GM19395 (cell line): Measurements from ENCODE around the gene APP.

Experiments used
- ATAC-seq: cut with Tn5 transposase; IDR thresholded peaks from one replicate; pipeline ENCODE4 v1.9.1; 2021; ENCODE audit warnings: mild to moderate bottlenecking, moderate library complexity; ENCODE audit not compliant: unreplicated experiment

The APP gene

GRCh38 chr21:26130249-26130881, 40.2 kb downstream of the APP start:
- ATAC-seq, result no peak

GRCh38 chr21:26127918-26128317, 42.7 kb downstream of the APP start:
- ATAC-seq, result no peak

GRCh38 chr21:26127073-26127814, 43.3 kb downstream of the APP start:
- ATAC-seq, result no peak

GRCh38 chr21:26126168-26126553, 44.4 kb downstream of the APP start:
- no peak for ATAC-seq

GRCh38 chr21:26125433-26126167, 45.0 kb downstream of the APP start:
- no peak for ATAC-seq

- no peak for ATAC-seq
Observed at GRCh38 chr21:26124896-26125295, 45.7 kb downstream of the APP start.

GRCh38 chr21:26124421-26124833, 46.1 kb downstream of the APP start:
- ATAC-seq, result no peak

- ATAC-seq, result no peak
Observed at GRCh38 chr21:26123012-26123411, 47.6 kb downstream of the APP start.

- ATAC-seq, result no peak
Observed at GRCh38 chr21:26120828-26121227, 49.7 kb downstream of the APP start.

- ATAC-seq, result no peak
Observed at GRCh38 chr21:26119906-26120305, 50.7 kb downstream of the APP start.

GRCh38 chr21:26118938-26119540, 51.5 kb downstream of the APP start:
- ATAC-seq, result no peak

GRCh38 chr21:26117972-26118367, 52.6 kb downstream of the APP start:
- ATAC-seq, result no peak

GRCh38 chr21:26117324-26117971, 53.1 kb downstream of the APP start:
- ATAC-seq, result no peak

GRCh38 chr21:26116456-26117011, 54.0 kb downstream of the APP start:
- ATAC-seq, result no peak

GRCh38 chr21:26115899-26116298, 54.7 kb downstream of the APP start:
- no peak for ATAC-seq

- no peak for ATAC-seq
Observed at GRCh38 chr21:26115305-26115704, 55.3 kb downstream of the APP start.

- ATAC-seq, result no peak
Observed at GRCh38 chr21:26112975-26113374, 57.6 kb downstream of the APP start.

GRCh38 chr21:26112127-26112742, 58.3 kb downstream of the APP start:
- ATAC-seq, result no peak

GRCh38 chr21:26110715-26111114, 59.9 kb downstream of the APP start:
- no peak for ATAC-seq

GRCh38 chr21:26107429-26107828, 63.1 kb downstream of the APP start:
- ATAC-seq, result no peak
